VCaP (cell line): ENCODE results near the gene CCDC197.

ENCODE experiments used
- H3K27ac ChIP-seq: fragments of 450-650 bp; 2 replicates; pipeline ENCODE4 v1.5.1; 2017
- TF ChIP-seq, protein P1 (sequence below): fragments of 450-650 bp; conservative IDR thresholded peaks from 2 replicates; pipeline ENCODE4 v1.5.1; 2017; ENCODE audit warnings: mild to moderate bottlenecking, moderate library complexity

Gene CCDC197

GRCh38 chr14:93970585-93970964, 26.5 kb upstream of the CCDC197 start:
- H3K27ac ChIP-seq = no peak overlapping the region

GRCh38 chr14:93970965-93971634, 26.0 kb upstream of the CCDC197 start:
- H3K27ac ChIP-seq = no peak overlapping the region
- TF ChIP-seq, protein P1, sequence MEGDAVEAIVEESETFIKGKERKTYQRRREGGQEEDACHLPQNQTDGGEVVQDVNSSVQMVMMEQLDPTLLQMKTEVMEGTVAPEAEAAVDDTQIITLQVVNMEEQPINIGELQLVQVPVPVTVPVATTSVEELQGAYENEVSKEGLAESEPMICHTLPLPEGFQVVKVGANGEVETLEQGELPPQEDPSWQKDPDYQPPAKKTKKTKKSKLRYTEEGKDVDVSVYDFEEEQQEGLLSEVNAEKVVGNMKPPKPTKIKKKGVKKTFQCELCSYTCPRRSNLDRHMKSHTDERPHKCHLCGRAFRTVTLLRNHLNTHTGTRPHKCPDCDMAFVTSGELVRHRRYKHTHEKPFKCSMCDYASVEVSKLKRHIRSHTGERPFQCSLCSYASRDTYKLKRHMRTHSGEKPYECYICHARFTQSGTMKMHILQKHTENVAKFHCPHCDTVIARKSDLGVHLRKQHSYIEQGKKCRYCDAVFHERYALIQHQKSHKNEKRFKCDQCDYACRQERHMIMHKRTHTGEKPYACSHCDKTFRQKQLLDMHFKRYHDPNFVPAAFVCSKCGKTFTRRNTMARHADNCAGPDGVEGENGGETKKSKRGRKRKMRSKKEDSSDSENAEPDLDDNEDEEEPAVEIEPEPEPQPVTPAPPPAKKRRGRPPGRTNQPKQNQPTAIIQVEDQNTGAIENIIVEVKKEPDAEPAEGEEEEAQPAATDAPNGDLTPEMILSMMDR = peak; percentile 25

More at GRCh38 chr14:93970585-93970964, 26.5 kb upstream of the CCDC197 start:
- TF ChIP-seq, protein P1 = peak; percentile 67

DNA sequence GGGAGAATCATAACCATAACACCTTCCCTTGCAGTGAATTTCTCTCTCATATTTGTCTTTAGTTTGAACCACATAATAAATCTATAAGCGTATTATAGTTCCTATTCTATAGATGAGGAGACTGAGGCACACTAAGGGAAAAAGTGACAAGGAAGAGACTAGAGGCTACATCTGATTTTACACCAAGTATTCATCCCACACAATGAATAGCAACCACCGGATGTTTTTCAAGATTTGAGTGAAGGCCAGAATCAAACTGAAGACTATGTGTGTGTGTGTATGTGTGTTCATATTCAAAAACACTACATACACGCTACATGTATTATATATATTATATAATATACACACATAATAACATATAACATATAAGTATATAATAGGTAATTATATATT, 25.5 kb upstream of the CCDC197 start:
- H3K27ac ChIP-seq = no peak overlapping the region

DNA sequence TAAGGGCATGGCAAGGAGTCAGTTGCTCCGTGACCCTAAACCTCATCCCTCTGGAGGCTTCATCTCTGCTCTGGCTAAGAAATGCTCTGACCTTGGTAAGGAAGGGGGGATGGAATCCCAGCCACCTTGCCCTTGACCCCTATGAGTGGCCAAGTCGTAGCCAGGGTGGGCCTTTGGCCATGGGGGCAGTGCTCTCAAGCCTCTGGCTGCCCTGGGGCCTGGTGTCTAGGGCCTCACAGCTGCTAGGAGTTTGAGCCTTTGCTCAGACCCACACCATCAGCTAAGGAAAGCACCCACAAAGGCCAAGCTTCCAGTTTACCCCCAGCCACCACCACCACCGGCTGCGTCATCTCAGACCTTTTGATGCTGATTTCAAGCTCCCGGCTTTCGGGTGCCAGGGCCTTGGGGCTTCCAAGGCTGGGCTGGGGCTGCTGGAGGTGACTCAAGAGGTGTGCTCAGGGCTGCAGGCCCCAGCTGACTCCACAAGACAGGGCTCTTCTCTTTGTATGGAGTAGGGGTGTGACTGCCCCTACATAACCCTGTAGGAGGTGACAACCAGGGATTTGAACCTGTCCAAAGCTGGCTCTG, 24.4 kb upstream of the CCDC197 start:
- H3K27ac ChIP-seq = no peak overlapping the region
- TF ChIP-seq, protein P1 = no peak

More for the DNA sequence above, 25.5 kb upstream of the CCDC197 start:
- TF ChIP-seq, protein P1 = no peak

DNA sequence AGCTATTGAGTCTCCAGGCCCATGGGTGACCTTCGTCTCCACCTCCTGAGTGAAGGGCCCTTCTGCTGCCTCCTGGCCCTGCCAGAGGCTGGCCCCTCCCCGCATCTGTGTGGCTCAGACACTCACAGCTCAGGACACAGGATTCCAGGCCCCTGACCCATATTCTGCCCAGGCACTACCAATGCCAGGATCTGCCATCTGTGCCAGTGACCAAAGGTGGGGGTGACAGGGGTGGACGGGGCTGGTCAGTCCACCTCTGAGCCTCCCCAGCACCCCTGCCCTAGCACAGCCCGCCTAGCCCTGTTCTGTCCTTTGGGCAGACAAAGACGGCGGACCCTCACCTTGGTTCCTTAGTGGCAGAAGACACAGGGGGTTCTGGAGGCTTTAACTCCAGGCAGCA, 23.5 kb upstream of the CCDC197 start:
- H3K27ac ChIP-seq = no peak overlapping the region
- TF ChIP-seq, protein P1 = no peak

DNA sequence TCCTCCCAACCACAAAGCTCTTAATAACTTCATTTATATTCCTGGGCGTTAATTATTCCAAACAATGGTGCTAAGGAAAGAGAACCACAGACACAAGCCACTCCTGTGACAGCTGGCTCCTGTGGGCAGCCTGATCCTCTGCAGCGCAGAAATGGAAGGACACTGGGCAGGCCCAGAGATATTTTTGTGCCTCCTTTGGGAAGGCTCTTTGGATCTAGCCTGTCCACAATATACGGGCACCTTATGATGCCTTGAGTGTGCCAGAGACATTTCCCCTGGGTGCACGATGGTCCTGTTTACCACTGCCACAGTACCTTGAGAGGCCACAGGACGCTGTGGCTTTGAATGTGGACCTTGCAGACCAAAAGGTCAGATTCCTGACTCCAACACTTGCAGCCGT, 22.8 kb upstream of the CCDC197 start:
- TF ChIP-seq, protein P1 = no peak
- no peak overlapping the region for H3K27ac ChIP-seq

DNA sequence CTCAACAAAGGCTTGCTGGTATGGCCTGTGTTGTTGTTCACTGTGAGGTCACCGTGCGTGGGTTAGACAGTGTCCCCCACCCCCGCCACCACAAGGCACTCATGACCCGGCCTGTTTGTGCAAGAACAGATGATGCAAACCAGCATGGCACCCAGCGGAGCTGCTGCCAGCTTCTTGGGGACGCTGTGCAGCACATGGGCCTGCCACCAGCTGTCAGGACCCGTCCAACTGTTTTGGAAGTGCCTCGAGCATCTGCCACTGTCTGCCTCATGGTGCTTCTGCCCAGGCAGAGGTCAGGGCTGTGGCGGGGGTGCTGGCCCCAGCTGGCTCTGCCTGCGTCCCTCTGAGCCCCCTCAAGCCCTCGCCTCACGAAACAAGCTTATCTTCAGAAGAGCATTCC, 22.3 kb upstream of the CCDC197 start:
- no peak overlapping the region for H3K27ac ChIP-seq
- TF ChIP-seq, protein P1 = no peak
